A673 (cell line): ENCODE data around the gene CELSR1. TPM values are rescaled to one million over a fixed set of nuclear protein-coding genes. Genes with fewer than 3 reads are reported as not detected.

Source experiments
- BruUV-seq: library from RNA; stranded (reverse); fragments of 400-500 nt; replicated peaks from 2 replicates; lab custom pipeline; 2021; lab: Mats Ljungman, UMichigan
- CTCF ChIA-PET: fragments of 300-600 bp; sonication (Branson Sonifier 250); formaldehyde crosslinking; loops from one replicate; lab custom pipeline; 2022; ENCODE audit warnings: antibody characterized with exemption; lab: Charles Lee
- POLR2A ChIA-PET: fragments of 300-600 bp; sonication (Branson Sonifier 250); formaldehyde crosslinking; loops from one replicate; lab custom pipeline; 2022; ENCODE audit warnings: antibody characterized with exemption; ENCODE audit not compliant: low non-redundant PET; lab: Charles Lee
- DNase-seq: peaks from one replicate; pipeline ENCODE4 v3.0.0-alpha.2; 2015; ENCODE audit warnings: low spot score
- H3K27ac ChIP-seq: fragments of 200-600 bp; sonication (generic); 2 replicates; pipeline ENCODE4 v1.5.1; 2016; ENCODE audit warnings: mixed run types, low read depth, mild to moderate bottlenecking, mixed read lengths, antibody characterized with exemption, low read length; ENCODE audit not compliant: poor library complexity, severe bottlenecking
- H3K27me3 ChIP-seq: fragments of 200-600 bp; sonication (generic); replicated peaks from 2 replicates; pipeline ENCODE4 v1.6.1; 2017; ENCODE audit warnings: mixed run types, low read depth, mild to moderate bottlenecking, mixed read lengths, antibody characterized with exemption, low read length; ENCODE audit not compliant: insufficient read depth, poor library complexity
- H3K36me3 ChIP-seq: fragments of 200-600 bp; sonication (generic); 2 replicates; pipeline ENCODE4 v1.6.1; 2016; ENCODE audit warnings: mixed run types, mild to moderate bottlenecking, mixed read lengths, antibody characterized with exemption, low read length; ENCODE audit not compliant: insufficient read depth, poor library complexity, severe bottlenecking
- H3K4me1 ChIP-seq: fragments of 200-600 bp; sonication (generic); 2 replicates; pipeline ENCODE4 v1.6.1; 2017; ENCODE audit warnings: mixed run types, mild to moderate bottlenecking, mixed read lengths, antibody characterized with exemption, low read length; ENCODE audit not compliant: insufficient read depth, poor library complexity, severe bottlenecking
- H3K4me3 ChIP-seq: fragments of 200-600 bp; sonication (generic); 2 replicates; pipeline ENCODE4 v1.5.1; 2016; ENCODE audit warnings: low read depth, mixed run types, mild to moderate bottlenecking, mixed read lengths, low read length; ENCODE audit not compliant: poor library complexity, severe bottlenecking
- H3K9me3 ChIP-seq: fragments of 200-600 bp; sonication (generic); 2 replicates; pipeline ENCODE4 v1.6.1; 2016; ENCODE audit warnings: mixed run types, low read depth, mild to moderate bottlenecking, mixed read lengths, antibody characterized with exemption, low read length; ENCODE audit not compliant: poor library complexity, severe bottlenecking
- EZH2 ChIP-seq: fragments of 200-600 bp; sonication (generic); IDR thresholded peaks from 2 replicates; pipeline ENCODE4 v1.6.1; 2017; ENCODE audit warnings: borderline replicate concordance, low read depth, mild to moderate bottlenecking, mixed read lengths, antibody characterized with exemption, low read length; ENCODE audit not compliant: poor library complexity, severe bottlenecking
- intact Hi-C: fragments of 100-400 bp; cut with micrococcal nuclease; formaldehyde crosslinking; loops from one replicate; pipeline ENCODE4 v1.10.0; 2022; ENCODE audit not compliant: unreplicated experiment
- total RNA-seq: library from RNA; stranded (reverse); gene quantifications from 2 replicates; pipeline ENCODE4 v1.2.3, GENCODE V29; 2021
- TF ChIP-seq, protein P1 (sequence below): fragments of 300-800, 200-600 bp; sonication (generic); conservative IDR thresholded peaks from 2 replicates; pipeline ENCODE4 v1.5.1; 2017; ENCODE audit warnings: low read depth, mild to moderate bottlenecking, antibody characterized with exemption, low read length, moderate library complexity, mixed read lengths

Gene CELSR1
- total RNA-seq, 1 experiment from 2014 or later, result 2.3 TPM

DNA sequence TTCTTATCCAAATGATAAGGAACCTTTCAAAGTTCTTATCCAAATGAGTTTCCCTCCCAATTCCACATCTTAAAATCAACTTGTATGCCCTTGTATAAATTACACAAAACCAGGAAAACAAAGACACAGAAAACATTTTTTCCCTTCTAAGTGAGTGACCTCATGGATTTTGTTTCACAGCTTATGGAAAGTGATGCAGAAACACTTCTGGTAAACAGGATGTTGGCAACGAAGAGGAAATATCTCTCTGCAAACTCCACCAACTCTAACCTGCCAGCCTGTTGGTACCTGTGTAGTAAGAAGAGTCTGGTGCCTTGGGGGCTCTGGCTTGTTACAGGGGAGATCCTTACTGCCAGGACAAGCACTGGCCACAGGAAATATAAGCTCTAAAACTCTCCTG, 57.0 kb downstream of the CELSR1 start:
- BruUV-seq, result no TSS peak

DNA sequence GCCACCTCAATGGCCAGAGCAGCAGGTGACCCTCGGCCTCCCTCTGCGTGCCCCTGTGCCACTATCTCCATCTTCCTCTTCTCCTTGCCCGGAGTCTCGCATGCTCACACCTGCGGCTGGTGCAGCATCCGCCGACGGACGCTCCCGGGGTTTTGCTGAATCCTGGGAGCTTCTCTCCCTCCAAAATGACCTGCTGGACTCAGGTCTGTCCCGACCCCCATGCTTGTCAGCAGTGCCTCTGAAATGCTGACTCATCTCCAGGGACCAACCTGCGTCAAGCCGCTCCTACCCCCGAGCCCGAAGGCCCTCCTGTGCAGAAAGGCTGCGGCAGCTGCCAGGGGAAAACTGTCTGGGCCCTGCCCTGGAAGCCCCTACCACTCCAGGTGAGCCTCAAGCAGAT, 58.4 kb downstream of the CELSR1 start:
- POLR2A ChIA-PET, result interaction anchor here (0.6 kb wide), 1 partner anchor 916 kb away, joined by 10 read pairs; no protein-coding TSS in a partner anchor
- H3K27me3 ChIP-seq, result no peaks in the 10 kb centered on the region
- H3K4me3 ChIP-seq, result no peak overlapping the region
- H3K9me3 ChIP-seq, result no peaks in the 10 kb centered on the region
- CTCF ChIA-PET, result no interaction called here
- no peaks in the 10 kb centered on the region for H3K4me1 ChIP-seq
- H3K27ac ChIP-seq, result no peak overlapping the region
- BruUV-seq, result no TSS peak
- H3K36me3 ChIP-seq, result no peaks in the 10 kb centered on the region
- intact Hi-C loops, result loop anchor here (10.0 kb wide), 1 partner anchor 626 kb away; no protein-coding TSS in a partner anchor
- no peak for TF ChIP-seq EZH2
- TF ChIP-seq, protein P1, sequence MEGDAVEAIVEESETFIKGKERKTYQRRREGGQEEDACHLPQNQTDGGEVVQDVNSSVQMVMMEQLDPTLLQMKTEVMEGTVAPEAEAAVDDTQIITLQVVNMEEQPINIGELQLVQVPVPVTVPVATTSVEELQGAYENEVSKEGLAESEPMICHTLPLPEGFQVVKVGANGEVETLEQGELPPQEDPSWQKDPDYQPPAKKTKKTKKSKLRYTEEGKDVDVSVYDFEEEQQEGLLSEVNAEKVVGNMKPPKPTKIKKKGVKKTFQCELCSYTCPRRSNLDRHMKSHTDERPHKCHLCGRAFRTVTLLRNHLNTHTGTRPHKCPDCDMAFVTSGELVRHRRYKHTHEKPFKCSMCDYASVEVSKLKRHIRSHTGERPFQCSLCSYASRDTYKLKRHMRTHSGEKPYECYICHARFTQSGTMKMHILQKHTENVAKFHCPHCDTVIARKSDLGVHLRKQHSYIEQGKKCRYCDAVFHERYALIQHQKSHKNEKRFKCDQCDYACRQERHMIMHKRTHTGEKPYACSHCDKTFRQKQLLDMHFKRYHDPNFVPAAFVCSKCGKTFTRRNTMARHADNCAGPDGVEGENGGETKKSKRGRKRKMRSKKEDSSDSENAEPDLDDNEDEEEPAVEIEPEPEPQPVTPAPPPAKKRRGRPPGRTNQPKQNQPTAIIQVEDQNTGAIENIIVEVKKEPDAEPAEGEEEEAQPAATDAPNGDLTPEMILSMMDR, result no peak
- DNase-seq, result no peak

More for the DNA sequence above, 57.0 kb downstream of the CELSR1 start:
- intact Hi-C loops, result no loop called here
- Histone ChIP-seq H3K27ac (no peak overlapping the region), H3K36me3 (no peaks in the 10 kb centered on the region), H3K4me1 (no peaks in the 10 kb centered on the region), H3K4me3 (no peak overlapping the region), H3K27me3 (no peaks in the 10 kb centered on the region), H3K9me3 (no peaks in the 10 kb centered on the region)
- ChIA-PET CTCF (no interaction called here), POLR2A (no interaction called here)
- TF ChIP-seq EZH2, result no peak
- TF ChIP-seq, protein P1, result no peak
- no peak for DNase-seq

- DNase-seq, result no peak
- intact Hi-C loops, result loop anchor here (10.0 kb wide), 1 partner anchor 627 kb away; no protein-coding TSS in a partner anchor
- Histone ChIP-seq H3K27ac (no peak overlapping the region), H3K9me3 (no peaks in the 10 kb centered on the region), H3K27me3 (no peaks in the 10 kb centered on the region), H3K36me3 (no peaks in the 10 kb centered on the region), H3K4me1 (no peaks in the 10 kb centered on the region), H3K4me3 (no peak overlapping the region)
- ChIA-PET CTCF (no interaction called here), POLR2A (interaction anchor here (0.6 kb wide), 1 partner anchor 917 kb away, joined by 10 read pairs; no protein-coding TSS in a partner anchor)
- no peak for TF ChIP-seq EZH2
- TF ChIP-seq, protein P1, result no peak
- BruUV-seq, result no TSS peak
Measured at GRCh38 chr22:46478083-46478551, 59.3 kb downstream of the CELSR1 start.
